Measurements from ENCODE around the gene CSNK2A3.

The CSNK2A3 gene

DNA sequence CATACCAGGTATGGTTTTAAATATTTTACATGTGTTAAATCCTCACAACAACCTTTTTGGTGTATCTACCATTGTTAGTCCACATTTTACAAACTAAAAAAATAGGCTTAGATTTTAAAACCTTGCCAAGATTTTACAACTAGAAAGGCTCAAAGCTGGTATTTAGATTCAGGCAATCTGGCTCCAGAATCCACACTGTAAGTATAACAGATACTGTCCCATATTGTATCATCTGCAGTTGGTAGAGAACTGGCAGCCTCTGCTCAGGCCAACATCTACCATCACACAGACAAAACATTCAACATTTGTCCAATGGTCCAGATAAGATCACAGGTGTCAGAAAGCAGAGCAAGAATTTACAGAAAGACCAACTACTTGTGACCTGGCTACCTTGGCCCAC, 30.9 kb downstream of the CSNK2A3 start:
- Histone ChIP-seq H4K12ac (ENCODE audit: low read depth, low read length) (no peak overlapping the region), H3K4me1 (ENCODE audit: control insufficient read depth in 1 of 2, insufficient read depth in 2 of 2, low read length in 2 of 2) (no peaks in the 10 kb centered on the region), H2AK5ac (ENCODE audit: low read length) (no peak overlapping the region), H2AFZ (ENCODE audit: insufficient read depth, low read length, poor library complexity) (no peak overlapping the region), H3K4me2 (ENCODE audit: low read length) (no peak overlapping the region), H2BK12ac (ENCODE audit: low read length) (no peak overlapping the region), H3K14ac (ENCODE audit: low read length) (no peak overlapping the region), H3K9me3 (ENCODE audit: insufficient read depth, low read depth, low read length) (peaks cover 2% of the 10 kb centered on the region), H3K4me3 (ENCODE audit: low read depth, low read length) (no peak overlapping the region), H3K4ac (ENCODE audit: low read depth, low read length) (no peak overlapping the region), H2BK120ac (ENCODE audit: insufficient read depth, low read length, poor library complexity) (no peak overlapping the region), H3K27me3 (ENCODE audit: insufficient read depth, low read length) (no peaks in the 10 kb centered on the region), H2BK5ac (ENCODE audit: low read depth, low read length, poor library complexity) (no peak overlapping the region), H4K91ac (ENCODE audit: low read depth, low read length) (no peak overlapping the region), H3K18ac (ENCODE audit: low read length) (no peak overlapping the region), H3K79me2 (ENCODE audit: control insufficient read depth, insufficient read depth, low read length, poor library complexity) (no peaks in the 10 kb centered on the region), H3K79me1 (ENCODE audit: low read length) (no peaks in the 10 kb centered on the region), H3K9ac (ENCODE audit: low read length) (no peak overlapping the region), H3K27ac (ENCODE audit: low read depth, low read length) (no peak overlapping the region), H3K36me3 (ENCODE audit: control insufficient read depth in 1 of 2, insufficient read depth in 2 of 2, low read length in 2 of 2) (no peaks in the 10 kb centered on the region), H4K8ac (ENCODE audit: low read depth, low read length) (no peak overlapping the region), H3K23ac (ENCODE audit: low read length) (no peak overlapping the region)
- DNase-seq: no peak

DNA sequence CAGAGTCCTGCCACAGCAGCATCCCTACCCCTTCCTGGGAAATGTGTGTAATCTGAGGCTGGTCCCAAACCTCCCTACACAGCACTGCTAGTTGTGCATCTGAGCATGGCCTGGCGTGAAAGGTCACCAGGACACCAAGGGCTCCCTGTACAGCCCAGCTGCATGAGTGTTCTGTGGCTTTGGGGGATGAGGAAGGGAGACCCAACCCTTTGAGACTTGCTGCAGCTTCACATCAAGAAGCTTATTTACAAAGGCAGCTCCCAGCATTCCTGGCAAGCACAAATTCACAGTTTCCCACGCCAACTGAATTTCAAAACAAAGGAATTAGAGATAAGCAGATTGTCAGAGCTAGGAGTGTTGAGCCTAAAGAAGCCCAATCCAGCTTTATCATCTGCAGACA, 32.2 kb downstream of the CSNK2A3 start:
- H4K12ac ChIP-seq (ENCODE audit: low read depth, low read length): no peak overlapping the region
- no peaks in the 10 kb centered on the region for H3K4me1 ChIP-seq (ENCODE audit: control insufficient read depth in 1 of 2, insufficient read depth in 2 of 2, low read length in 2 of 2)
- no peak overlapping the region for H3K9ac ChIP-seq (ENCODE audit: low read length)
- H3K27me3 ChIP-seq (ENCODE audit: insufficient read depth, low read length): no peaks in the 10 kb centered on the region
- no peak overlapping the region for H4K91ac ChIP-seq (ENCODE audit: low read depth, low read length)
- no peak overlapping the region for H3K14ac ChIP-seq (ENCODE audit: low read length)
- H3K36me3 ChIP-seq (ENCODE audit: control insufficient read depth in 1 of 2, insufficient read depth in 2 of 2, low read length in 2 of 2): no peaks in the 10 kb centered on the region
- no CpG with 5 or more reads among the region's 2 CpGs for WGBS (ENCODE audit: extremely low coverage, insufficient coverage, insufficient read length)
- peaks cover 2% of the 10 kb centered on the region for H3K9me3 ChIP-seq (ENCODE audit: insufficient read depth, low read depth, low read length)
- H3K18ac ChIP-seq (ENCODE audit: low read length): no peak overlapping the region
- no peak overlapping the region for H3K4me2 ChIP-seq (ENCODE audit: low read length)
- H3K79me1 ChIP-seq (ENCODE audit: low read length): no peaks in the 10 kb centered on the region
- no peak overlapping the region for H2BK5ac ChIP-seq (ENCODE audit: low read depth, low read length, poor library complexity)
- H2AFZ ChIP-seq (ENCODE audit: insufficient read depth, low read length, poor library complexity): no peak overlapping the region
- no peak overlapping the region for H3K23ac ChIP-seq (ENCODE audit: low read length)
- H3K4ac ChIP-seq (ENCODE audit: low read depth, low read length): no peak overlapping the region
- H2AK5ac ChIP-seq (ENCODE audit: low read length): no peak overlapping the region
- H2BK12ac ChIP-seq (ENCODE audit: low read length): no peak overlapping the region
- H3K79me2 ChIP-seq (ENCODE audit: control insufficient read depth, insufficient read depth, low read length, poor library complexity): no peaks in the 10 kb centered on the region
- DNase-seq: peak in 1 of 2 donors; percentile 27
- no peak overlapping the region for H4K8ac ChIP-seq (ENCODE audit: low read depth, low read length)
- H2BK120ac ChIP-seq (ENCODE audit: insufficient read depth, low read length, poor library complexity): no peak overlapping the region
- H3K27ac ChIP-seq (ENCODE audit: low read depth, low read length): no peak overlapping the region
- no peak overlapping the region for H3K4me3 ChIP-seq (ENCODE audit: low read depth, low read length)

GRCh38 chr11:11318961-11319360, 34.1 kb downstream of the CSNK2A3 start:
- Histone ChIP-seq H3K23ac (ENCODE audit: low read length) (no peak overlapping the region), H3K14ac (ENCODE audit: low read length) (no peak overlapping the region), H3K4me2 (ENCODE audit: low read length) (no peak overlapping the region), H3K9me3 (ENCODE audit: insufficient read depth, low read depth, low read length) (peaks cover 2% of the 10 kb centered on the region), H2AFZ (ENCODE audit: insufficient read depth, low read length, poor library complexity) (no peak overlapping the region), H2BK12ac (ENCODE audit: low read length) (no peak overlapping the region), H3K4me3 (ENCODE audit: low read depth, low read length) (no peak overlapping the region), H4K91ac (ENCODE audit: low read depth, low read length) (no peak overlapping the region), H3K79me1 (ENCODE audit: low read length) (no peaks in the 10 kb centered on the region), H4K8ac (ENCODE audit: low read depth, low read length) (no peak overlapping the region), H3K9ac (ENCODE audit: low read length) (no peak overlapping the region), H3K27me3 (ENCODE audit: insufficient read depth, low read length) (no peaks in the 10 kb centered on the region), H3K4ac (ENCODE audit: low read depth, low read length) (no peak overlapping the region), H2BK5ac (ENCODE audit: low read depth, low read length, poor library complexity) (no peak overlapping the region), H3K27ac (ENCODE audit: low read depth, low read length) (no peak overlapping the region), H3K4me1 (ENCODE audit: control insufficient read depth in 1 of 2, insufficient read depth in 2 of 2, low read length in 2 of 2) (no peaks in the 10 kb centered on the region), H3K36me3 (ENCODE audit: control insufficient read depth in 1 of 2, insufficient read depth in 2 of 2, low read length in 2 of 2) (no peaks in the 10 kb centered on the region), H4K12ac (ENCODE audit: low read depth, low read length) (no peak overlapping the region), H3K18ac (ENCODE audit: low read length) (no peak overlapping the region), H2BK120ac (ENCODE audit: insufficient read depth, low read length, poor library complexity) (no peak overlapping the region), H2AK5ac (ENCODE audit: low read length) (no peak overlapping the region), H3K79me2 (ENCODE audit: control insufficient read depth, insufficient read depth, low read length, poor library complexity) (no peaks in the 10 kb centered on the region)
- DNase-seq: no peak
- no CpG with 5 or more reads among the region's 4 CpGs for WGBS (ENCODE audit: extremely low coverage, insufficient coverage, insufficient read length)

DNA sequence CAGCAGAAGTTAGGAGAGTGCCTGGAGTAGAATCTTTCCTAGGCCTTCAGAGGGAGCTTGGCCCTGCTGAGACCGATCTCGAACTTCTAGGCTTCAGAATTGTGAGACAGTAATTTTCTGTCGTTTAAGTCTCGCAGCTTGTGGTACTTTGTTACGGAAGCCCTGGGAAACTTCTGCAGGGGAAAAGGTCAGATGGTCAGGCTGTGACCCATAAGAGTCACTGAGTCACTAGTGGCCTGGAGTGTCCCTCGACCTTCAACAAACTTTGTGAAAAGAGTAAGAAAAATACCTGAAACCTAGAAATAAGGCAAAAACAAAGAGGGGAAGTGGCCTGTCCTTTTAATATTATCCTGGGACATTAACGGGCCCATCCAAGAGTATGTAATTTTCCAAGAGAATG, 34.6 kb downstream of the CSNK2A3 start:
- Histone ChIP-seq H3K4me1 (ENCODE audit: control insufficient read depth in 1 of 2, insufficient read depth in 2 of 2, low read length in 2 of 2) (no peaks in the 10 kb centered on the region), H3K27me3 (ENCODE audit: insufficient read depth, low read length) (no peaks in the 10 kb centered on the region), H2AK5ac (ENCODE audit: low read length) (no peak overlapping the region), H3K79me1 (ENCODE audit: low read length) (no peaks in the 10 kb centered on the region), H3K4ac (ENCODE audit: low read depth, low read length) (no peak overlapping the region), H2BK120ac (ENCODE audit: insufficient read depth, low read length, poor library complexity) (no peak overlapping the region), H2AFZ (ENCODE audit: insufficient read depth, low read length, poor library complexity) (no peak overlapping the region), H3K9me3 (ENCODE audit: insufficient read depth, low read depth, low read length) (peaks cover 2% of the 10 kb centered on the region), H3K4me2 (ENCODE audit: low read length) (no peak overlapping the region), H3K4me3 (ENCODE audit: low read depth, low read length) (no peak overlapping the region), H4K91ac (ENCODE audit: low read depth, low read length) (no peak overlapping the region), H4K8ac (ENCODE audit: low read depth, low read length) (no peak overlapping the region), H3K79me2 (ENCODE audit: control insufficient read depth, insufficient read depth, low read length, poor library complexity) (no peaks in the 10 kb centered on the region), H3K27ac (ENCODE audit: low read depth, low read length) (no peak overlapping the region), H2BK5ac (ENCODE audit: low read depth, low read length, poor library complexity) (no peak overlapping the region), H2BK12ac (ENCODE audit: low read length) (no peak overlapping the region), H3K23ac (ENCODE audit: low read length) (no peak overlapping the region), H3K9ac (ENCODE audit: low read length) (no peak overlapping the region), H3K14ac (ENCODE audit: low read length) (no peak overlapping the region), H4K12ac (ENCODE audit: low read depth, low read length) (no peak overlapping the region), H3K18ac (ENCODE audit: low read length) (no peak overlapping the region), H3K36me3 (ENCODE audit: control insufficient read depth in 1 of 2, insufficient read depth in 2 of 2, low read length in 2 of 2) (no peaks in the 10 kb centered on the region)
- no peak for DNase-seq
- no CpG with 5 or more reads among the region's 7 CpGs for WGBS (ENCODE audit: extremely low coverage, insufficient coverage, insufficient read length)
